Hepatocyte (in vitro differentiated cells): ENCODE data around the gene SETD7. TPM values are rescaled to one million over a fixed set of nuclear protein-coding genes. Genes with fewer than 3 reads are reported as not detected.

Experiments used
- DNase-seq: peaks from one replicate; pipeline ENCODE4 v3.0.0-alpha.2; 2016; ENCODE audit warnings: low spot score
- H2AFZ ChIP-seq: fragments of 200-600 bp; sonication (generic); 2 replicates; pipeline ENCODE4 v1.6.0; 2016; ENCODE audit warnings: antibody characterized with exemption, mild to moderate bottlenecking
- H3K27ac ChIP-seq: fragments of 200-600 bp; sonication (generic); 2 replicates; pipeline ENCODE4 v1.5.1; 2016; ENCODE audit warnings: mild to moderate bottlenecking
- H3K27me3 ChIP-seq: fragments of 200-600 bp; sonication (generic); 2 replicates; pipeline ENCODE4 v1.6.1; 2016
- H3K36me3 ChIP-seq: fragments of 200-600 bp; sonication (generic); replicated peaks from 2 replicates; pipeline ENCODE4 v1.5.1; 2016; ENCODE audit warnings: low read depth; ENCODE audit not compliant: insufficient read depth
- H3K4me1 ChIP-seq: fragments of 200-600 bp; sonication (generic); 2 replicates; pipeline ENCODE4 v1.5.1; 2016; ENCODE audit warnings: mild to moderate bottlenecking, moderate library complexity; ENCODE audit not compliant: insufficient read depth
- H3K4me2 ChIP-seq: fragments of 200-600 bp; sonication (generic); 2 replicates; pipeline ENCODE4 v1.6.0; 2016
- H3K4me3 ChIP-seq: fragments of 200-600 bp; sonication (generic); 2 replicates; pipeline ENCODE4 v1.5.1; 2016; ENCODE audit warnings: mild to moderate bottlenecking
- H3K79me2 ChIP-seq: fragments of 200-600 bp; sonication (generic); 2 replicates; pipeline ENCODE4 v1.6.0; 2017; ENCODE audit warnings: mild to moderate bottlenecking
- H3K9me2 ChIP-seq: fragments of 200-600 bp; sonication (generic); replicated peaks from 2 replicates; pipeline ENCODE4 v1.6.0; 2017; ENCODE audit warnings: mild to moderate bottlenecking; ENCODE audit not compliant: insufficient read depth
- H3K9me3 ChIP-seq: fragments of 200-600 bp; sonication (generic); 2 replicates; pipeline ENCODE4 v1.5.1; 2016; ENCODE audit warnings: low read depth, mild to moderate bottlenecking
- H4K20me1 ChIP-seq: fragments of 200-600 bp; sonication (generic); 2 replicates; pipeline ENCODE4 v1.6.0; 2016; ENCODE audit warnings: mild to moderate bottlenecking; ENCODE audit not compliant: insufficient read depth, poor library complexity, severe bottlenecking
- EZH2 ChIP-seq: fragments of 200-600 bp; sonication (generic); IDR thresholded peaks from 2 replicates; pipeline ENCODE4 v1.6.1; 2016; ENCODE audit warnings: antibody characterized with exemption, mild to moderate bottlenecking, borderline replicate concordance
- EZH2phosphoT487 ChIP-seq: fragments of 200-600 bp; sonication (generic); IDR thresholded peaks from one replicate; pipeline ENCODE4 v1.6.1; 2018; ENCODE audit warnings: antibody characterized with exemption, mild to moderate bottlenecking, low read depth, moderate library complexity; ENCODE audit not compliant: unreplicated experiment, severe bottlenecking
- WGBS: methylation state at CpG from one replicate; pipeline ENCODE4 v1.1.6; 2016; ENCODE audit warnings: low lambda C conversion rate; ENCODE audit errors: missing lambda C conversion rate; 5-methylcytosine and 5-hydroxymethylcytosine counted together
- polyA plus RNA-seq: library from polyadenylated mRNA; unstranded; fragments of >200 nt; fragmentation: Nextera tagmentation; extraction: Ambion mirVana; gene quantifications from 2 replicates; pipeline ENCODE4 v1.2.1, GENCODE V29; 2016
- total RNA-seq: library from RNA; depleted of rRNA; stranded (reverse); fragments of >200 nt; gene quantifications from 2 replicates; pipeline ENCODE4 v1.2.3, GENCODE V29; 2014
- TF ChIP-seq, protein P1 (sequence below): fragments of 200-600 bp; sonication (generic); IDR thresholded peaks from 2 replicates; pipeline ENCODE4 v1.5.1; 2016; ENCODE audit warnings: antibody characterized with exemption, mild to moderate bottlenecking; ENCODE audit not compliant: poor library complexity

The SETD7 gene
- total and polyA plus RNA-seq, 2 experiments from 2014 or later: 7.3 to 27.6 TPM

DNA sequence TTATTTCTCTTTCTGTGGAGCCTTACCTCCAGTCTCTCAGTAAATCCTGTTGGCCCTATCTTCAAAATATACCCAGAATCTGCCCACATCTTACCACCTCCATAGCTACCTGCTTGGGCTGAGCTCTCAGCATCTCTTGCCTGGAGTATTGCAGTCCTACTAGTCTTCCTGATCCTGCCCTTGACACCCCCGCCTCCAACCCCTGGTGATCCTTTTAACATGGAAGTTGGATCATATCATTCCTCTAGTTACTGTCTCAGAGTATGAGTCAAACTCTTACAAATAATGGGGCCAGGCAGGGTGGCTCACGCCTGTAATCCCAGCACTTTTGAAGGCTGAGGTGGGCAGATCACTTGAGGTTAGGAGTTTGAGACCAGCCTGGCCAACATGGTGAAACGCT, 43.1 kb upstream of the SETD7 start:
- H3K4me2 ChIP-seq: no peak overlapping the region
- no peak overlapping the region for H3K27ac ChIP-seq
- DNase-seq: no peak
- H2AFZ ChIP-seq: no peak overlapping the region
- H3K79me2 ChIP-seq: no peaks in the 10 kb centered on the region
- H3K27me3 ChIP-seq: no peaks in the 10 kb centered on the region
- 90% methylated on average over 3 of the region's 3 CpGs for WGBS
- TF ChIP-seq EZH2phosphoT487 (no peak), EZH2 (no peak)
- TF ChIP-seq, protein P1, sequence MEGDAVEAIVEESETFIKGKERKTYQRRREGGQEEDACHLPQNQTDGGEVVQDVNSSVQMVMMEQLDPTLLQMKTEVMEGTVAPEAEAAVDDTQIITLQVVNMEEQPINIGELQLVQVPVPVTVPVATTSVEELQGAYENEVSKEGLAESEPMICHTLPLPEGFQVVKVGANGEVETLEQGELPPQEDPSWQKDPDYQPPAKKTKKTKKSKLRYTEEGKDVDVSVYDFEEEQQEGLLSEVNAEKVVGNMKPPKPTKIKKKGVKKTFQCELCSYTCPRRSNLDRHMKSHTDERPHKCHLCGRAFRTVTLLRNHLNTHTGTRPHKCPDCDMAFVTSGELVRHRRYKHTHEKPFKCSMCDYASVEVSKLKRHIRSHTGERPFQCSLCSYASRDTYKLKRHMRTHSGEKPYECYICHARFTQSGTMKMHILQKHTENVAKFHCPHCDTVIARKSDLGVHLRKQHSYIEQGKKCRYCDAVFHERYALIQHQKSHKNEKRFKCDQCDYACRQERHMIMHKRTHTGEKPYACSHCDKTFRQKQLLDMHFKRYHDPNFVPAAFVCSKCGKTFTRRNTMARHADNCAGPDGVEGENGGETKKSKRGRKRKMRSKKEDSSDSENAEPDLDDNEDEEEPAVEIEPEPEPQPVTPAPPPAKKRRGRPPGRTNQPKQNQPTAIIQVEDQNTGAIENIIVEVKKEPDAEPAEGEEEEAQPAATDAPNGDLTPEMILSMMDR: no peak
- H3K4me3 ChIP-seq: no peak overlapping the region
- H3K4me1 ChIP-seq: no peaks in the 10 kb centered on the region
- H3K9me2 ChIP-seq: no peaks in the 10 kb centered on the region
- H3K36me3 ChIP-seq: no peaks in the 10 kb centered on the region
- no peaks in the 10 kb centered on the region for H3K9me3 ChIP-seq
- no peaks in the 10 kb centered on the region for H4K20me1 ChIP-seq

DNA sequence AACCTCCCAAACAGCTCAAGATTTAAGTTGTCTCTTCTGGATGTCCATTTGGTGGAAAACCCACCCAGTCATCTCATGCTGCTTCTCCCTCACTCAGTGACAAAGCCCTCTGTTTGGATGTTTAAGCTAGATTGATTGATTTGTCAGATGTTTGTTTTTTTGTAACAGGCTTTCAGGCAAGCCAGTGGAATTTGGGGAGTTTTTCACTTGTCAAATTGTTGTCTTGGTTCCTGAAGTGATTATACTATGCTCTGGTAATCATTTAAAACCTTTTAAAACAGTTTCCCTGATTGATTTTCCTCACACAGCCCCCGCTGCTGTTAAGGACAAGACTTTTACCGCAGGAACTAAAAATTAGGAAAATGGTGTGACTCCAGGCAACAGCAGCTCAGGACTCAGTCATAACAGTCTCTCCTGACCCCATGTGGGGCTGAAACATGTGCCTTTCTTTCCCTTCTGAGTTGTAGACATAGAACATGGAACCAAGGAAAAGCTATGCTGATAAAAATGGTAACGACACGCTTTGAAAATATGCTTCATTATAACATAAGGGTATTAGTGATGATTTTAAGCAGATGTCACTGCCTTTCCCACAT, 40.8 kb upstream of the SETD7 start:
- DNase-seq: no peak
- H3K4me2 ChIP-seq: no peak overlapping the region
- WGBS: 50% methylated on average over 4 of the region's 4 CpGs
- H3K4me1 ChIP-seq: no peaks in the 10 kb centered on the region
- no peaks in the 10 kb centered on the region for H3K27me3 ChIP-seq
- no peak for TF ChIP-seq EZH2
- TF ChIP-seq, protein P1: no peak
- no peak for TF ChIP-seq EZH2phosphoT487
- H4K20me1 ChIP-seq: no peaks in the 10 kb centered on the region
- H3K4me3 ChIP-seq: no peak overlapping the region
- H2AFZ ChIP-seq: no peak overlapping the region
- H3K9me2 ChIP-seq: no peaks in the 10 kb centered on the region
- no peaks in the 10 kb centered on the region for H3K36me3 ChIP-seq
- no peaks in the 10 kb centered on the region for H3K79me2 ChIP-seq
- H3K27ac ChIP-seq: no peak overlapping the region
- no peaks in the 10 kb centered on the region for H3K9me3 ChIP-seq

GRCh38 chr4:139596034-139596683, 40.1 kb upstream of the SETD7 start:
- TF ChIP-seq EZH2 (no peak), EZH2phosphoT487 (no peak)
- TF ChIP-seq, protein P1: no peak
- Histone ChIP-seq H3K36me3 (no peaks in the 10 kb centered on the region), H2AFZ (no peak overlapping the region), H3K4me3 (no peak overlapping the region), H3K9me2 (no peaks in the 10 kb centered on the region), H3K79me2 (no peaks in the 10 kb centered on the region), H3K9me3 (no peaks in the 10 kb centered on the region), H3K4me2 (no peak overlapping the region), H3K27me3 (no peaks in the 10 kb centered on the region), H3K4me1 (no peaks in the 10 kb centered on the region), H3K27ac (no peak overlapping the region), H4K20me1 (no peaks in the 10 kb centered on the region)
- DNase-seq: no peak
- WGBS: 62% methylated on average over 3 of the region's 3 CpGs
